OCI-LY7 (cell line): ENCODE data around the gene KIAA0040. TPM values are rescaled to one million over a fixed set of nuclear protein-coding genes. Genes with fewer than 3 reads are reported as not detected.

Experiments
- BruUV-seq: library from RNA; stranded (reverse); fragments of 400-500 nt; replicated peaks from 2 replicates; lab custom pipeline; 2021; lab: Mats Ljungman, UMichigan
- CTCF ChIA-PET: fragments of 300-600 bp; sonication (Branson Sonifier 250); formaldehyde crosslinking; loops from one replicate; lab custom pipeline; 2022; ENCODE audit warnings: antibody characterized with exemption; ENCODE audit not compliant: unreplicated experiment; lab: Charles Lee
- POLR2A ChIA-PET: fragments of 300-600 bp; sonication (Branson Sonifier 250); formaldehyde crosslinking; loops from one replicate; lab custom pipeline; 2022; ENCODE audit warnings: antibody characterized with exemption; lab: Charles Lee
- DNase-seq: peaks from one replicate; pipeline ENCODE4 v3.0.0-alpha.2; 2015; ENCODE audit warnings: low spot score
- H2AFZ ChIP-seq: fragments of 200-600 bp; sonication (generic), shearing (Covaris generic); 2 replicates; pipeline ENCODE4 v1.6.1; 2014; ENCODE audit warnings: mild to moderate bottlenecking, antibody characterized with exemption, low read length, moderate library complexity
- H3K27ac ChIP-seq: fragments of 200-600 bp; sonication (generic); 2 replicates; pipeline ENCODE4 v1.5.1; 2014; ENCODE audit warnings: mixed run types, low read depth, mild to moderate bottlenecking, moderate library complexity, low read length, inconsistent platforms; ENCODE audit not compliant: poor library complexity, severe bottlenecking
- H3K36me3 ChIP-seq: fragments of 200-600 bp; sonication (generic); 2 replicates; pipeline ENCODE4 v1.6.1; 2014; ENCODE audit warnings: mild to moderate bottlenecking, antibody characterized with exemption, low read length, moderate library complexity, mixed read lengths; ENCODE audit not compliant: insufficient read depth
- H3K4me1 ChIP-seq: fragments of 200-600 bp; sonication (generic); 2 replicates; pipeline ENCODE4 v1.5.1; 2014; ENCODE audit warnings: mild to moderate bottlenecking, low read length; ENCODE audit not compliant: insufficient read depth, poor library complexity, severe bottlenecking
- H3K4me2 ChIP-seq: fragments of 200-600 bp; sonication (generic); 2 replicates; pipeline ENCODE4 v1.6.1; 2014; ENCODE audit warnings: mild to moderate bottlenecking, low read length
- H3K4me3 ChIP-seq: fragments of 200-600 bp; sonication (generic); 2 replicates; pipeline ENCODE4 v1.5.1; 2014; ENCODE audit warnings: mild to moderate bottlenecking, low read depth, low read length; ENCODE audit not compliant: poor library complexity, severe bottlenecking
- H3K79me2 ChIP-seq: fragments of 200-600 bp; sonication (generic); 2 replicates; pipeline ENCODE4 v1.6.1; 2016; ENCODE audit warnings: low read depth, mild to moderate bottlenecking, low read length, moderate library complexity, mixed read lengths; ENCODE audit not compliant: insufficient read depth
- H3K9me2 ChIP-seq: fragments of 200-600 bp; sonication (generic); 2 replicates; pipeline ENCODE4 v1.6.1; 2016; ENCODE audit warnings: mild to moderate bottlenecking, low read length, mixed read lengths; ENCODE audit not compliant: insufficient read depth
- H3K9me3 ChIP-seq: fragments of 200-600 bp; sonication (generic); 2 replicates; pipeline ENCODE4 v1.6.1; 2014; ENCODE audit warnings: mild to moderate bottlenecking, mixed run types, low read length, mixed read lengths
- H4K20me1 ChIP-seq: fragments of 200-600 bp; sonication (generic); 2 replicates; pipeline ENCODE4 v1.6.1; 2014; ENCODE audit warnings: mild to moderate bottlenecking, antibody characterized with exemption, low read length, moderate library complexity, mixed read lengths; ENCODE audit not compliant: insufficient read depth
- EZH2phosphoT487 ChIP-seq: fragments of 200-600 bp; sonication (generic); IDR thresholded peaks from 2 replicates; pipeline ENCODE4 v1.6.1; 2018; ENCODE audit warnings: low read depth, borderline replicate concordance, mild to moderate bottlenecking, mixed run types, antibody characterized with exemption, low read length, moderate library complexity, mixed read lengths
- intact Hi-C: fragments of 100-400 bp; cut with micrococcal nuclease; formaldehyde crosslinking; loops from one replicate; pipeline ENCODE4 v1.10.0; 2022; ENCODE audit not compliant: unreplicated experiment
- total RNA-seq, 2 experiments: library from RNA; depleted of rRNA in 1 of 2; stranded (reverse); fragments of >200 nt in 1 of 2; shearing (Covaris generic) in 1 of 2; gene quantifications; 2 replicates each; pipeline ENCODE4 v1.2.3, GENCODE V29; 2014 to 2022
- TF ChIP-seq, protein P1 (sequence below): fragments of 200-600 bp; sonication (generic); conservative IDR thresholded peaks from 2 replicates; pipeline ENCODE4 v1.5.1; 2014; ENCODE audit warnings: mild to moderate bottlenecking, antibody characterized with exemption, low read length, moderate library complexity, mixed read lengths

Gene KIAA0040
- total RNA-seq, 2 experiments from 2014 or later: 50.2 to 54.7 TPM

DNA sequence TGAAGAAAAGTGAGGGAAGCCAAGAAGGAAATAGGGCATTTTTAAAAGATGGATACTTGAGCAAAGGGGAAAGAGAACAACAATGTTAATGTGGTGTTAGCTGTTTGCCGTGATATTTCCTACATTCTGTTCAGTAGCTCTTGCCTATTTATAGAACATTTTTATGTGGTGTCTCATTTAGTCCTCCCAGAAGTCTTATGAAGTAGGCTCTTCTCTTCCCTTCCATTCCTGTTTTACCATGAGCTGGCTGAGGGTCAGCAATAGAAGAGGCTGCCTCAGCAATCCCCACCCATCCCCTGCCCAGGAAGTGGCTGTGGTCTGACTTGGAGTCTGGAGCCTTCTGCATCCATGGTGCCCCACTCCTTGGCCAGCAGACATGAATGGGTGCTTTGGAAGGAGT is 60.1 kb downstream of the KIAA0040 start:
- POLR2A ChIA-PET: interaction anchor here (0.5 kb wide), 1 partner anchor 436 kb away, joined by 3 read pairs; no protein-coding TSS in a partner anchor
- no peak for DNase-seq
- no peaks in the 10 kb centered on the region for H3K36me3 ChIP-seq
- H3K4me2 ChIP-seq: no peak overlapping the region
- H3K4me3 ChIP-seq: no peak overlapping the region
- no TSS peak for BruUV-seq
- H3K9me2 ChIP-seq: no peaks in the 10 kb centered on the region
- no peak overlapping the region for H3K27ac ChIP-seq
- TF ChIP-seq EZH2phosphoT487: no peak
- peaks cover 22% of the 10 kb centered on the region for H3K4me1 ChIP-seq
- H3K79me2 ChIP-seq: no peaks in the 10 kb centered on the region
- no peaks in the 10 kb centered on the region for H4K20me1 ChIP-seq
- intact Hi-C loops: no loop called here
- no peak overlapping the region for H2AFZ ChIP-seq
- CTCF ChIA-PET: no interaction called here
- H3K9me3 ChIP-seq: no peaks in the 10 kb centered on the region

DNA sequence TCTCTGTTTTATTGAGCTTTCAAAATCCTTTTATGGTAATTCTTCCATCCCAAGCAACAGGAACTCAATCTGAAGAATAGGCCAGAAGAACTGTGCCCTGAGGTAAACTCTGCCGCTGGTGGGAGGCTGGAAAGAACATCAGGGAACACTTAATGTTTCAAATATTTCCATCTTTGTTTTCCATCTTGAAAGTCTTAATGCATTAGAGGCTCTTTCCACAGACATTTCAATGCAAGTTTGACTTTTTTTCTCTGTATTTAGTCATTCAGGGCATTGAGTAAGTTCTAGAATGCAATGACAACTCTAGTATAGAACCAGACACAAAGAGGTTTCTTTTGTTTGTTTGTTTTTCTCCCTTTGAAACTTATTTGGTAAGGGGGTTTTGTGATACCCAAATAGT is 61.5 kb downstream of the KIAA0040 start:
- BruUV-seq: no TSS peak

DNA sequence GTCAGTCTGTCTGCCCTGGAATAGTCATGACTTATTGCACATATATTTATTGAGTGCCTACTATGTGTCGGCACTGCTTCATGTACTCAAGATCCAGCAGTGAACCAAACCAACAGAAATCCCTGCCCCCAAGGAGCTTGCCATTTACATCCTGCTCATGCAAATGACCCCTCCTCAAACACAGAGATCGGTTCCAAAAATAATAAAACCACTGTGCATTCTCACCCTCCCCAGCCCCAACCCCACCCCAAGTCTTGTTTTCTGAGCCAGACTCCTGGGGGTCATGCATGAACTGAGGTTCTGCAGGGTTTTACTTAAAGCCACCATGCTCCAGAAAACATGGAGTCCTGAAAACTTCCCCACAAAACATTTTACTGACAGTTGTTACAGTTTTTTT is 61.9 kb downstream of the KIAA0040 start:
- peak overlapping the region; percentile 36 for H3K4me2 ChIP-seq
- DNase-seq: peak; percentile 29
- ChIA-PET CTCF (no interaction called here), POLR2A (no interaction called here)
- intact Hi-C loops: no loop called here
- H3K4me1 ChIP-seq: peaks cover 27% of the 10 kb centered on the region
- H3K9me2 ChIP-seq: no peaks in the 10 kb centered on the region
- no TSS peak for BruUV-seq
- no peaks in the 10 kb centered on the region for H3K36me3 ChIP-seq
- TF ChIP-seq EZH2phosphoT487: no peak
- TF ChIP-seq, protein P1, sequence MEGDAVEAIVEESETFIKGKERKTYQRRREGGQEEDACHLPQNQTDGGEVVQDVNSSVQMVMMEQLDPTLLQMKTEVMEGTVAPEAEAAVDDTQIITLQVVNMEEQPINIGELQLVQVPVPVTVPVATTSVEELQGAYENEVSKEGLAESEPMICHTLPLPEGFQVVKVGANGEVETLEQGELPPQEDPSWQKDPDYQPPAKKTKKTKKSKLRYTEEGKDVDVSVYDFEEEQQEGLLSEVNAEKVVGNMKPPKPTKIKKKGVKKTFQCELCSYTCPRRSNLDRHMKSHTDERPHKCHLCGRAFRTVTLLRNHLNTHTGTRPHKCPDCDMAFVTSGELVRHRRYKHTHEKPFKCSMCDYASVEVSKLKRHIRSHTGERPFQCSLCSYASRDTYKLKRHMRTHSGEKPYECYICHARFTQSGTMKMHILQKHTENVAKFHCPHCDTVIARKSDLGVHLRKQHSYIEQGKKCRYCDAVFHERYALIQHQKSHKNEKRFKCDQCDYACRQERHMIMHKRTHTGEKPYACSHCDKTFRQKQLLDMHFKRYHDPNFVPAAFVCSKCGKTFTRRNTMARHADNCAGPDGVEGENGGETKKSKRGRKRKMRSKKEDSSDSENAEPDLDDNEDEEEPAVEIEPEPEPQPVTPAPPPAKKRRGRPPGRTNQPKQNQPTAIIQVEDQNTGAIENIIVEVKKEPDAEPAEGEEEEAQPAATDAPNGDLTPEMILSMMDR: no peak
- no peak overlapping the region for H3K4me3 ChIP-seq
- no peaks in the 10 kb centered on the region for H4K20me1 ChIP-seq
- H3K27ac ChIP-seq: no peak overlapping the region
- no peaks in the 10 kb centered on the region for H3K9me3 ChIP-seq
- H3K79me2 ChIP-seq: no peaks in the 10 kb centered on the region
- H2AFZ ChIP-seq: peak overlapping the region; percentile 60; the same call in 1 of the 2 replicates

More for the DNA sequence above, 61.5 kb downstream of the KIAA0040 start:
- H3K79me2 ChIP-seq: no peaks in the 10 kb centered on the region
- no peak overlapping the region for H3K4me3 ChIP-seq
- peaks cover 27% of the 10 kb centered on the region for H3K4me1 ChIP-seq
- ChIA-PET POLR2A (interaction anchor here (0.5 kb wide), 1 partner anchor 770 kb away, joined by 3 read pairs; no protein-coding TSS in a partner anchor), CTCF (no interaction called here)
- intact Hi-C loops: no loop called here
- no peak overlapping the region for H3K27ac ChIP-seq
- no peaks in the 10 kb centered on the region for H3K36me3 ChIP-seq
- peak overlapping the region; percentile 60; the same call in 1 of the 2 replicates for H2AFZ ChIP-seq
- H3K9me2 ChIP-seq: no peaks in the 10 kb centered on the region
- no peak for TF ChIP-seq EZH2phosphoT487
- TF ChIP-seq, protein P1: no peak
- H3K4me2 ChIP-seq: peak overlapping the region; percentile 36
- no peaks in the 10 kb centered on the region for H3K9me3 ChIP-seq
- H4K20me1 ChIP-seq: no peaks in the 10 kb centered on the region
- DNase-seq: no peak
